GM12878 (cell line): ENCODE results near the gene C14orf119. TPM values are rescaled to one million over a fixed set of nuclear protein-coding genes. Genes with fewer than 3 reads are reported as not detected.

ENCODE experiments used
- ATAC-seq: fragments of 200-7000 bp; cut with Tn5 transposase; 3 replicates; pipeline ENCODE4 v1.9.1; 2020; ENCODE audit warnings: mild to moderate bottlenecking, moderate library complexity
- BruUV-seq: library from RNA; stranded (reverse); fragments of 400-500 nt; replicated peaks from 2 replicates; lab custom pipeline; 2021; lab: Mats Ljungman, UMichigan
- CTCF ChIA-PET: fragments of 300-600 bp; sonication (Branson Sonifier 250); formaldehyde crosslinking; extraction: SDS; loops from one replicate; lab custom pipeline; 2021; ENCODE audit warnings: inconsistent platforms; lab: Yijun Ruan, JAX
- POLR2A ChIA-PET: fragments of 350-600 bp; formaldehyde crosslinking; extraction: SDS; loops from one replicate; lab custom pipeline; 2021; ENCODE audit warnings: inconsistent platforms; lab: Charles Lee
- RAD21 ChIA-PET: fragments of 300-600 bp; sonication (Branson Sonifier 250); formaldehyde crosslinking; loops from one replicate; lab custom pipeline; 2023; ENCODE audit warnings: antibody characterized with exemption; ENCODE audit not compliant: unreplicated experiment; lab: Charles Lee
- SMC1A ChIA-PET: fragments of 300-600 bp; sonication (Branson Sonifier 250); formaldehyde crosslinking; loops from one replicate; lab custom pipeline; 2023; ENCODE audit not compliant: unreplicated experiment, uncharacterized antibody; lab: Charles Lee
- DNase-seq: peaks from one replicate; pipeline ENCODE4 v3.0.0-alpha.2; 2011; ENCODE audit warnings: low read depth, low spot score
- FAIRE-seq: peaks from 3 replicates; lab custom pipeline; 2011; peaks lifted over from hg19 to GRCh38; lab: Jason Lieb, UNC
- H2AFZ ChIP-seq: 2 replicates; pipeline ENCODE4 v1.6.0; 2011; ENCODE audit warnings: low read depth, low read length, control low read depth; ENCODE audit not compliant: control insufficient read depth
- H3K27ac ChIP-seq: 2 replicates; pipeline ENCODE4 v1.5.1; 2011; ENCODE audit warnings: control low read depth; ENCODE audit not compliant: control insufficient read depth, insufficient read depth
- H3K27me3 ChIP-seq, 2 experiments: replicated peaks in 1 of 2; 2 replicates each; pipeline versions ENCODE4 v1.6.0 to v1.6.1; 2011; ENCODE audit warnings: low read length in 1 of 2; ENCODE audit not compliant: control insufficient read depth in 2 of 2, insufficient read depth in 2 of 2
- H3K36me3 ChIP-seq, 2 experiments: 2 replicates each; pipeline ENCODE4 v1.5.1; 2011; ENCODE audit warnings: low read length in 1 of 2; ENCODE audit not compliant: control insufficient read depth in 2 of 2, insufficient read depth in 2 of 2
- H3K4me1 ChIP-seq: 2 replicates; pipeline ENCODE4 v1.6.1; 2011; ENCODE audit warnings: mild to moderate bottlenecking, low read length, moderate library complexity, mixed read lengths; ENCODE audit not compliant: control insufficient read depth, insufficient read depth
- H3K4me2 ChIP-seq: 2 replicates; pipeline ENCODE4 v1.6.0; 2011; ENCODE audit warnings: control low read depth; ENCODE audit not compliant: control insufficient read depth, insufficient read depth
- H3K4me3 ChIP-seq: fragments of 200-600 bp; sonication (generic); 2 replicates; pipeline ENCODE4 v1.5.1; 2016
- H3K79me2 ChIP-seq: 2 replicates; pipeline ENCODE4 v1.6.0; 2011; ENCODE audit warnings: low read length; ENCODE audit not compliant: control insufficient read depth, insufficient read depth
- H3K9ac ChIP-seq: 2 replicates; pipeline ENCODE4 v1.8.0; 2011; ENCODE audit warnings: low read length, control low read depth, mixed read lengths; ENCODE audit not compliant: control insufficient read depth, insufficient read depth
- H3K9me3 ChIP-seq: replicated peaks from 3 replicates; pipeline ENCODE4 v1.5.1; 2011; ENCODE audit warnings: mild to moderate bottlenecking, low read length; ENCODE audit not compliant: control insufficient read depth, insufficient read depth
- H4K20me1 ChIP-seq: 2 replicates; pipeline ENCODE4 v1.6.0; 2011; ENCODE audit not compliant: control insufficient read depth, insufficient read depth
- CHD4 ChIP-seq: fragments of 200-600 bp; sonication (generic); IDR thresholded peaks from 2 replicates; pipeline ENCODE4 v1.6.1; 2016; ENCODE audit warnings: mild to moderate bottlenecking
- CREB1 ChIP-seq: IDR thresholded peaks from 2 replicates; pipeline ENCODE4 v1.6.1; 2012; ENCODE audit warnings: low read depth, mild to moderate bottlenecking, inconsistent platforms
- MLLT1 ChIP-seq: fragments of 450-650 bp; IDR thresholded peaks from 2 replicates; pipeline ENCODE4 v1.6.1; 2016; ENCODE audit warnings: mild to moderate bottlenecking
- MTA2 ChIP-seq: fragments of 450-650 bp; IDR thresholded peaks from 2 replicates; pipeline ENCODE4 v1.6.1; 2016; ENCODE audit warnings: low read depth, mild to moderate bottlenecking, moderate library complexity
- MTA3 ChIP-seq: IDR thresholded peaks from 2 replicates; pipeline ENCODE4 v1.6.1; 2012; ENCODE audit warnings: low read length, inconsistent platforms, borderline replicate concordance
- STAT1 ChIP-seq: fragments of 450-650 bp; conservative IDR thresholded peaks from 2 replicates; pipeline ENCODE4 v1.6.1; 2014; ENCODE audit warnings: antibody characterized with exemption, mild to moderate bottlenecking
- USF1 ChIP-seq: IDR thresholded peaks from 2 replicates; pipeline ENCODE4 v1.6.1; 2011; ENCODE audit warnings: borderline replicate concordance, low read depth, mild to moderate bottlenecking, moderate library complexity, mixed read lengths, low read length; ENCODE audit not compliant: insufficient read depth; ENCODE audit errors: extremely low read length
- ZNF207 ChIP-seq: fragments of 450-650 bp; IDR thresholded peaks from 2 replicates; pipeline ENCODE4 v1.6.1; 2014; ENCODE audit warnings: antibody characterized with exemption, mild to moderate bottlenecking, borderline replicate concordance
- WGBS: methylation state at CpG from one replicate; pipeline ENCODE4 v1.1.6; 2016; ENCODE audit warnings: low lambda C conversion rate; ENCODE audit not compliant: insufficient replicate concordance, insufficient coverage; ENCODE audit errors: missing lambda C conversion rate; 5-methylcytosine and 5-hydroxymethylcytosine counted together
- in situ Hi-C: fragments of 300-500 bp; cut with MboI; formaldehyde crosslinking; loops from 9 replicates; pipeline ENCODE4 v1.14.3; 2018; ENCODE audit warnings: mixed read lengths
- intact Hi-C: fragments of 100-400 bp; cut with micrococcal nuclease; formaldehyde crosslinking; loops from one replicate; pipeline ENCODE4 v1.14.2; 2022; ENCODE audit not compliant: unreplicated experiment
- polyA plus RNA-seq, 11 experiments: library from polyadenylated mRNA; depleted of rRNA in 4 of 11; unstranded in 6 of 11; stranded (reverse) in 5 of 11; fragments of >200 nt; fragmentation: Nextera tagmentation in 4 of 11; fragmentation: Illumina TruSeq in 1 of 11; extraction: Ambion mirVana in 4 of 11; extraction: Trizol in 1 of 11; gene quantifications; 1 replicate in 1 of 11; 2 replicates in 10 of 11; pipeline versions ENCODE4 v1.2.1 to v1.2.3, GENCODE V29; 2011 to 2016; ENCODE audit warnings: inconsistent platforms in 2 of 11, missing spikeins in 2 of 11, low read depth in 1 of 11
- total RNA-seq, 4 experiments: library from RNA; depleted of rRNA in 3 of 4; stranded (reverse); fragments of >200 nt in 3 of 4; fragmentation: Illumina TruSeq in 1 of 4; extraction: Trizol in 1 of 4; gene quantifications; 2 replicates each; pipeline versions ENCODE4 v1.2.1 to v1.2.3, GENCODE V29; 2013 to 2021

C14orf119 gene
- total and polyA plus RNA-seq, 10 of the 15 experiments (the other 5 are each of a cell fraction or from before 2014, with no cell fraction given), result 32.3 to 228 (median 57.6) TPM

- no TSS peak for BruUV-seq
- SMC1A ChIA-PET, result interaction anchor here (1.2 to 2.0 kb wide), 2 partner anchors 9 to 250 kb away, joined by 3 to 10 read pairs; no protein-coding TSS in a partner anchor
- no peaks in the 10 kb centered on the region for H3K9me3 ChIP-seq
- H3K27ac ChIP-seq, result no peak overlapping the region
- CTCF ChIA-PET, result interaction anchor here (1.4 to 2.8 kb wide), 4 partner anchors 9 to 59 kb away, joined by 3 to 24 read pairs (median 4); no protein-coding TSS in a partner anchor
- FAIRE-seq, result no peak
- TF ChIP-seq USF1, result no peak
- TF ChIP-seq MTA3, result no peak
- TF ChIP-seq CHD4, result no peak
- no peak for TF ChIP-seq MLLT1
- TF ChIP-seq CREB1, result no peak
- no peak for TF ChIP-seq STAT1
- no peak for TF ChIP-seq MTA2
- no peak for TF ChIP-seq ZNF207
- intact Hi-C loops, result no loop called here
- POLR2A ChIA-PET, result no interaction called here
- H3K9ac ChIP-seq, result no peak overlapping the region
- H4K20me1 ChIP-seq, result no peaks in the 10 kb centered on the region
- no peak for DNase-seq
- no peaks in the 10 kb centered on the region for H3K4me1 ChIP-seq
- no peak overlapping the region for H3K4me2 ChIP-seq
- RAD21 ChIA-PET, result interaction anchor here (0.8 kb wide), 1 partner anchor 9 kb away, joined by 4 read pairs; no protein-coding TSS in a partner anchor
- no peaks in the 10 kb centered on the region; a peak in 2 of 4 replicates for H3K27me3 ChIP-seq
- in situ Hi-C loops, result loop anchor here (10.0 kb wide), 1 partner anchor 55 kb away; the partner anchor contains the start of gene SLC7A8
- no peaks in the 10 kb centered on the region for H3K36me3 ChIP-seq
- no peak for ATAC-seq
- WGBS, result 54% methylated on average over 7 of the region's 7 CpGs
- H3K79me2 ChIP-seq, result no peaks in the 10 kb centered on the region
- no peak overlapping the region for H3K4me3 ChIP-seq
- H2AFZ ChIP-seq, result no peak overlapping the region
Observed at GRCh38 chr14:23129759-23130316, 34.5 kb downstream of the C14orf119 start.
